ENCODE data around the gene FGF5.
"Not testable (repeated sequence)": the region's sequence is repeated elsewhere in the genome, so short reads cannot be mapped to it uniquely, and the experiment has no call there.

The FGF5 gene

GRCh38 chr4:80266253-80266901, at the start of gene FGF5:
Gene FGF5, plus strand, starts transcription at chr4:80266664. Its CDS starts 161 bp downstream, at chr4:80266825.
- ATAC-seq: peak; percentile 21 to 47

- no peak for ATAC-seq
Observed at GRCh38 chr4:80219301-80220025, 47.0 kb upstream of the FGF5 start.

DNA sequence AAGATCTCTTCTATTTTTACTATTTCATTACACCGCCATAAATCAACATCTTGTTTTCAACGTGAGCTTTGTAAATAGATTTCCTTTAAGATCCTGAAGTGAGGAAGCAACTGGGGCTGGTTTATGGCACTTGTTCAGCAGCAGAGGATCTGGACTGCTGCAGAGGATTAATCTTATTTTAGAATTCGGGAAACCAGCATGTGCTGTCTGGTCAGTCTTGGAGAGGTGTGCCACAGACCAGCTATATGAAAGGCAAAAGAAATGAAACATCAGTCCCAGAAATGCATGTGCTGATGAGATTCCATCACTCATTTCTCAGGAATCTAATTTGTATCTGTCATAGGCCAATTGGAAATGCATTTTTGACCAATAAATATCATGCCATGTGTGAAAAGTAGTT, 45.8 kb upstream of the FGF5 start:
- ATAC-seq: no peak

DNA sequence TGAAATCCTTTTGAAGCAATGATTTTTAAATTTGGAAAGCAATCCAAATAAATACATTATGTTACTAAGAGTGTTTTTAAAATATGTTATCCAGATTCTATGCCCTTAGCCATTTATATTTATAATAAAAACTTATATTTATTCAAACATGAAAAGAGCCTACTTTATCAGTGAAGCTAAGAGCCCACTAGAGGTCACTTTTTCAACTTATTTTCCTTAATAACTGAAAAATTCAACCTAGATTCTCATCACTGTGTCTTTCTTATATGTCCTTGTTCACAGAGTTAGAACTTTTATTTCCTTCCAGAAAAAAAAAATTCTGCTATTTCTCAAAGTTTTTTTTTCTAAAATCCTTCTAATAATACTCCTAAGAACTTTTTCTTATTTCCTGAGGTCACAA, 45.3 kb upstream of the FGF5 start:
- no peak for ATAC-seq

- ATAC-seq: no peak
Observed at GRCh38 chr4:80225595-80225994, 40.9 kb upstream of the FGF5 start.

DNA sequence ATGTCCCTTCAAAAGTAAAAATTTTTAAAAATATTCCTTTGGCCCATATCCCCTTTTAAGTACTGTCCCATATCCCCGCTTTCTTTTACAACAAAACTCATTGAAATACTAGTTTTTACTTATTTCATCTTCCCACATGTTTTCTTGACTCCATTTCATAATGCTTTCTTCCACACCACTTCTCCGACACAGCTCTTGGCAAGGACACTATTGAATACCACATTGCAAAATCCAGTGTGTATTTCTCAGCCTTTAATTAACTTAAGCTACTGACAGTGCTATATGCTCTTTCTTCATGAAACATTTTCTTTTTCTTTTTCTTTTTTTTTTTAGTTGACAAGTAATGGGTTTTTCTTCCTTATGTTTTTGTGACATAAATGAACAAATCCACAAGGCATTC, 40.4 kb upstream of the FGF5 start:
- ATAC-seq: no peak

DNA sequence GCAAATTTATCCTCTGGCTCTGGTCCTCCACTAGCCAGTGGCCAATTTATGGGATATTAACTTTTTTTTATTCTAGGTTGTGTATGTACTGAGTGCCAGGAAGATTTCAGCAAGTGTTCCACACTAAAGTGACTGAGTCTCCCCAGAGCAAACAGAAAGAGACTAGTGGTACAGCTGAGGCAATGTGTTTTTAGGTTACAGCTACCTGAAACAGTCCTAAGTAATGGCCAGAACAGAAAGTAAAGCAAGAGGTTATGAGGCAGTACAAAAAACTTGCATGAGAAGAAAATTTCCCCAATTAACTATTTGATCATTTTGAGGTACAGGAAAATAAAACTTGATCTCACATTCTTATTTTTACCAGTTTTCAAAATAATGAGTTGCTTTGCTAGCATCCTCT, 38.0 kb upstream of the FGF5 start:
- no peak for ATAC-seq

DNA sequence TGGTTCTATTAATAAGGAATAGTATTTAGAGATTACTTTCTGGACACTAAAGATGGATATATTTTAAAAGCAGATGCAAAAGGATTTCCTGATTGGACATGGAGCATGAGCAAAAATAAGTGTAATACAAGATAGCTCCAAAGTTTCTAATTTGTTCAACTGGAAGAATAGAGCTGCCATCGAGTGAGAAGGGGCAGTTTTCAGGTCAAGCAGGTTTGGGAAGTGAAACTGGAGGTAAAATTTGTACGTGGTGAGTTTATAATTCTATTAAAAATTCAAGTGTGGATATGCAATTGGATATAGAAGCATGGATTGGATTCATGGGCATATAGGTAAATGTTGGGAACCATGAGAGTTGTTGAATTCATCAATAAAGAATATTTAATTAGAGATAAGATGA, 37.3 kb upstream of the FGF5 start:
- ATAC-seq: no peak

DNA sequence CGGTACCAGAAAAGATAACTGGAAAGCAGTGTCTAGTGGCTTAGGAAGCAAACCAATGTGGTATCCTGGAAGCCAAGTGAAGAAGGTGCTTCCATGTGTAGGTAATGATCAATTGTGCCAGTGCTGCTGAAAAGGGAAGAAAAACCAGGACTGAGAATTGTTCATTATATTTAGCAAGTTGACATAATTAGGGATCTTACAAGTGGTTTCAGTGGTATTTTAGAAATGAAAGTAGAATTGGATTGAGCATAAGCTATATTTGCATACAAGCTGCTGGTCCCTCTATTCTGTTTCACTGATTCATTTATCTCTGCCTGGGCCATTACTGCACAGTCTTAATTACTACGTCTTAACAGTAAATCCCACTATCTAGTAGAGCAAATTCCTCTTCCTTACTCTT, 36.9 kb upstream of the FGF5 start:
- no peak for ATAC-seq

DNA sequence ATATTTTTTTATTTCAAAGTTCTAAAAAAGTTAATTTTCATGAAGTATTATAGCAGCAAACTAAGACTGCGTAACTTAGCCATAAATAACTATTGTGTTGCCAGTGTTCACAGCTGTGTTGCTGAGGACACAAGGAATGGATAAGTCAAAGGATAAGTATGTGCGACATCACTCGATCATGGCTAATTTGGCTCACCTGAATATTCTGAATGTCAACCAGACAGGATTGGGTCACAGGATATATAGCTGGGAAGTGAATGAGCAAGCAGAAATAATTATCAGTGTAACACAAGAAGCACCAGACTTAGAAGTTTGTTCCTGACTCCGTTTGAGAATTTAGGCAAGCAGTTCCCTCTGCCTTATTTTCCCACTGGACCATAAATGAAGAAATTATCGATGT, 35.3 kb upstream of the FGF5 start:
- ATAC-seq: no peak

- no peak for ATAC-seq
Observed at GRCh38 chr4:80232707-80233370, 33.6 kb upstream of the FGF5 start.

DNA sequence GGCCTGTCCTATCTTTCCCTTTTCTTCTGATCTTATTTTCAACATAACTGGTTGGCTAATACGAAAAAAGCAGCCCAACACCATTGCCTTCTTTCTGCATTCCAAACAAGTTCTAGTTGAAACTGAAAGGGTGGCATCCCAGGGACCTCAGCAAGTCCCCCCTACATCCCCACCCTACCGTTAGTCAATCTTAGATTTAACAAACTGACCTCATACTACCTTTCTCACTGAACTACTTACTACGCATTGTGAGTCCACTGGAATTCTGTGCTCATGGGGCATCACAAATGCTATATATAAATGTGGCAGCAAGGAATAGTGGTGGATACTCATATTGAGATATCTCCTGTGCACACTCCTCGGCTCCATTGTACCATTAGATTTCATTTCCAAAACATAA, 33.1 kb upstream of the FGF5 start:
- no peak for ATAC-seq

DNA sequence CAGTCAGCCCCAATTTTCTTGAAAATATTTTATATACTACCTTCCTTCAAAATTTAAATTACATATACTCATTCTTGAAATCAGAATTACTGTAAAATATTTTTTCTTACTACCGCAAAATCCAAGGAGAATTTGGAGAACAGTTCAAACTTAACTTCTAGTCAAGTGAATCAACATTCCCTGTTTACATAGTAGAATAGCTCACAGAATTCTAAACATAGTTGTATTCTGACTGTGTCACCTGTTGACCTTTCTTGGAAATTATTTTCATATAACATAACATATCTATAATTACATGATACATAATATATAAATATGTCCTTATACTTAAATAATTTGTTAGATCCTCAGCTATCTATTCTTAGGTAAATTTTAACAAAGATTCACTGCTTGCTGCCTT, 31.0 kb upstream of the FGF5 start:
- ATAC-seq: no peak

- ATAC-seq: no peak
Observed at GRCh38 chr4:80237992-80238391, 28.5 kb upstream of the FGF5 start.

- no peak for ATAC-seq
Observed at GRCh38 chr4:80239480-80240150, 26.8 kb upstream of the FGF5 start.

DNA sequence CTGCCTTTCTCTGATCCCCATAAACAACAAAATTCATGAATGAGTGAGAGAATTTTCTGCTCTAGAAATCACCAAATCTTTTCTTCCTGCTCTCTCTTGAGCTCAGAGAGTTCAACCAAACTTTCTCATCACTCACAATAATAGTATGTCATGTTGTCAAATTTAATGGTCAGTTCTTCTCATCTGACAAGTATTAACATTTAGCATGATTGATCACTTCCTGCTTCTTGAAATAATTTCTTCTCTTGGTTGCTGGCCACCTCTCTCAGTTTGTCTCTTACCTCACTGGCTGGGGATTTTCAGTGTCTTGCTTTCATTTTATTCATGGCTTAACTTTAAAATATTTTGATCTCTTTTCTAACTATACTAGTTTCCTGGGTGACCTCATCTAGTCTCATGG, 25.5 kb upstream of the FGF5 start:
- ATAC-seq: no peak

DNA sequence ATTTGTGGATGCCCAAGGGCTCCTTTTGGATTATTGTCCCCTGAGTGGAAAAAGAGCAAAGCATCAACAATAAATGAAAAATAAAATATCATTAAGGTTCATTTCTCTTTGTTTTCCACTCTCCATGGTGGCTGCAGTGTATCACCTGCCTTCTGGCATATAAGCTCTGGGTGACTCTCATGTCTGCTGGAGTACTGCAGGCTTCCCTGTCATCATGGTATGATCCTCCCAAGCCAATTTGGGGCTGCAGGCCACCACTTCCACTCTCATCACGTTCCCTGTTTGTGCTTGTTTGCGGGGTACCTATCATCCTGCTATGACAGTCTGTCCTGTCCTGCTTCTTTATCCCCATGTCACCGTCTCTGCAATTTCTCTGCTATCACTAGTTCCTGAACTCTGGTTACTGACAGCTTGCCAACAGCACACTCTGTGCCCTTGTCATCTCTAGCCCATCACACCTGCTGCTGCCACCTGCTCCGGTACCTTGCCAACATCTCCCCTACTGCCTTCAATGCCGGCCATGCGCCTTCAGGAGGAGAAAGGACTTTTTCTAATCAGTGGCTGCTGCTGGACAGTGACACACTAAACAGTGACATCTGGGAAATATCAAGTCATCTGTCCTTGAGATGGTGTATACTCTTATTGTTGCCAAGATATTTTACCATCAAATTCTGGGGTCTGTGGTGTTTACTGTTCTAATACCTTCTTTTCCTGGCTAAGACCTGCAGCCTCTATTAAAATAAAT, 23.0 kb upstream of the FGF5 start:
- no peak for ATAC-seq

- ATAC-seq: not testable (repeated sequence)
Observed at GRCh38 chr4:80247484-80247883, 19.0 kb upstream of the FGF5 start.

GRCh38 chr4:80249144-80249543, 17.3 kb upstream of the FGF5 start:
- ATAC-seq: no peak

DNA sequence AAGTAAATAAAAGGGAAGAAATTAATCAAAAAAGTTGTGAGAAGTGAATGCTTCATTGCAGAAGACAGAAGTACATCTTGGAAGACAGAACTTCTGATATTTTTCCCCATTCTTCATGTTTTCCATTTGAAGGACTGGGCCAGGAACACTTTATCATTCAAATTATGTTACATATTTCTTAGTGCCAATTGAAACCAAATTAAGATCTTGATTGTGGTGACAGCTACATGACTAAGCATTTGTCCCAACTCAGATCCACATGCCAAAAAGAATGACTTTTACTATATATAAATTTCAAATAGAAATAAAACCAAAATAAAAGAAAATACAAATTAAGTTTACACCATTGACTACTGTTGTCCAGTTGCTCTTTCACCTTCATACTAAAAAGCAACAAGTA, 14.0 kb upstream of the FGF5 start:
- no peak for ATAC-seq

GRCh38 chr4:80252953-80253352, 13.5 kb upstream of the FGF5 start:
- ATAC-seq: no peak

DNA sequence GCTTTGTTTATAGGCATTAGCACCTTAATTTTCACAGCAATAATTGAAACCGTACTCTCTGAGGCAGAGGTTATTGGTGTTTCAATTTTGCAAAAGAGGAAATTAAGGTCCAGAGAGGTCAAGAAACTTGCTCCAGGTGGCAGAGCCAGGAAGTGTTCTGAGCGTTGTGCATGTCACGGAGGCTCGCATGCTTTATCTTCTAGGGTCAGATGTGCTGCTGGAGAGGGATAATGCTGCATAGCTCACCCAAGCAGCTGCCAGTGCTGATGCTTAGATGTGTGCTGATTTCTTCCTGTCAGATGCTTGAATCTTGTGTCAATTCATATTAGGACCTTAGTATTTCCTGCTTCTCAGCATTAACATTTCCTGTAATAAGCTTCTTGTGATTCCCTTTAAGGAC, 13.0 kb upstream of the FGF5 start:
- ATAC-seq: no peak

GRCh38 chr4:80254114-80254513, 12.3 kb upstream of the FGF5 start:
- no peak for ATAC-seq

Measured in activated CD4-positive, CD25-positive, alpha-beta regulatory T cell treated with anti-CD3 and anti-CD28 coated beads, Interleukin-2, amount 50 U/mL, for 24 hours (primary cell).